Mesenchymal stem cell (in vitro differentiated cells and primary cell): ENCODE measurements around the gene SAFB.

Source experiments
- DNase-seq: peaks from one replicate; pipeline ENCODE4 v3.0.0-alpha.2; 2013
- H2AFZ ChIP-seq: one replicate; pipeline ENCODE4 v1.6.1; 2013; ENCODE audit warnings: low read depth, mild to moderate bottlenecking, control low read depth, inconsistent platforms, low read length, moderate library complexity
- H2AK5ac ChIP-seq: 2 replicates; pipeline ENCODE4 v1.6.1; 2013; ENCODE audit warnings: low read length, moderate library complexity, mild to moderate bottlenecking, inconsistent platforms; ENCODE audit not compliant: severe bottlenecking
- H2BK120ac ChIP-seq: one replicate; pipeline ENCODE4 v1.6.1; 2013; ENCODE audit warnings: low read depth, mild to moderate bottlenecking, inconsistent platforms, low read length, moderate library complexity
- H2BK12ac ChIP-seq, 2 experiments: one replicate each; pipeline ENCODE4 v1.6.1; 2013; ENCODE audit warnings: inconsistent platforms in 2 of 2, low read length in 2 of 2, mild to moderate bottlenecking in 2 of 2, moderate library complexity in 2 of 2, control low read depth in 1 of 2
- H2BK15ac ChIP-seq: one replicate; pipeline ENCODE4 v1.6.1; 2013; ENCODE audit warnings: mild to moderate bottlenecking, low read depth, inconsistent platforms; ENCODE audit not compliant: poor library complexity, severe bottlenecking
- H2BK5ac ChIP-seq: 2 replicates; pipeline ENCODE4 v1.6.1; 2013; ENCODE audit warnings: low read depth, mild to moderate bottlenecking, low read length, control low read depth, inconsistent platforms; ENCODE audit not compliant: poor library complexity, severe bottlenecking
- H3K14ac ChIP-seq, 2 experiments: one replicate each; pipeline ENCODE4 v1.6.1; 2013; ENCODE audit warnings: inconsistent platforms in 2 of 2, low read length in 2 of 2, control low read depth in 1 of 2, mild to moderate bottlenecking in 1 of 2, moderate library complexity in 1 of 2
- H3K18ac ChIP-seq, 2 experiments: one replicate each; pipeline ENCODE4 v1.6.1; 2013; ENCODE audit warnings: inconsistent platforms in 2 of 2, low read length in 2 of 2, control low read depth in 1 of 2, low read depth in 1 of 2, mild to moderate bottlenecking in 1 of 2
- H3K23ac ChIP-seq, 2 experiments: one replicate each; pipeline ENCODE4 v1.6.1; 2013; ENCODE audit warnings: inconsistent platforms in 2 of 2, low read length in 2 of 2, mild to moderate bottlenecking in 2 of 2, moderate library complexity in 2 of 2, control low read depth in 1 of 2
- H3K27ac ChIP-seq: 2 replicates; pipeline ENCODE4 v1.5.1; 2013; ENCODE audit warnings: mild to moderate bottlenecking, moderate library complexity, low read length, control low read depth, inconsistent platforms; ENCODE audit not compliant: poor library complexity, severe bottlenecking
- H3K27me3 ChIP-seq, 2 experiments: 2 replicates each; pipeline versions ENCODE4 v1.6.1 to v1.7.0; 2013; ENCODE audit warnings: low read length in 2 of 2, mild to moderate bottlenecking in 2 of 2, moderate library complexity in 2 of 2, control low read depth in 1 of 2, inconsistent platforms in 1 of 2; ENCODE audit not compliant: control insufficient read depth in 1 of 2, insufficient read depth in 1 of 2
- H3K36me3 ChIP-seq, 2 experiments: 2 replicates each; pipeline versions ENCODE4 v1.6.1 to v1.7.0; 2013; ENCODE audit warnings: low read length in 2 of 2, control low read depth in 1 of 2, inconsistent platforms in 1 of 2, low read depth in 1 of 2, mild to moderate bottlenecking in 1 of 2; ENCODE audit not compliant: insufficient read depth in 2 of 2, control insufficient read depth in 1 of 2
- H3K4ac ChIP-seq, 2 experiments: one replicate each; pipeline ENCODE4 v1.6.1; 2013; ENCODE audit warnings: inconsistent platforms in 2 of 2, low read length in 2 of 2, mild to moderate bottlenecking in 2 of 2, moderate library complexity in 2 of 2, control low read depth in 1 of 2, low read depth in 1 of 2
- H3K4me1 ChIP-seq: 2 replicates; pipeline ENCODE4 v1.6.1; 2013; ENCODE audit warnings: low read depth, low read length, control low read depth; ENCODE audit not compliant: control insufficient read depth, insufficient read depth
- H3K4me2 ChIP-seq: 2 replicates; pipeline ENCODE4 v1.6.1; 2013; ENCODE audit warnings: low read length, mild to moderate bottlenecking, inconsistent platforms; ENCODE audit not compliant: poor library complexity, severe bottlenecking
- H3K4me3 ChIP-seq, 2 experiments: 2 replicates each; pipeline versions ENCODE4 v1.5.1 to v1.7.0; 2013; ENCODE audit warnings: low read length in 2 of 2, mild to moderate bottlenecking in 2 of 2, control low read depth in 1 of 2, low read depth in 1 of 2; ENCODE audit not compliant: insufficient read depth in 1 of 2
- H3K79me1 ChIP-seq: replicated peaks from 2 replicates; pipeline ENCODE4 v1.6.1; 2013; ENCODE audit warnings: mild to moderate bottlenecking, control low read depth, low read length, inconsistent platforms; ENCODE audit not compliant: poor library complexity, severe bottlenecking
- H3K9ac ChIP-seq: 2 replicates; pipeline ENCODE4 v1.7.0; 2013; ENCODE audit warnings: mild to moderate bottlenecking, low read length, moderate library complexity
- H3K9me3 ChIP-seq: 2 replicates; pipeline ENCODE4 v1.7.0; 2013; ENCODE audit warnings: mild to moderate bottlenecking, low read length; ENCODE audit not compliant: control insufficient read depth
- H4K8ac ChIP-seq: one replicate; pipeline ENCODE4 v1.6.1; 2013; ENCODE audit warnings: inconsistent platforms, mild to moderate bottlenecking, low read length, moderate library complexity
- H4K91ac ChIP-seq: one replicate; pipeline ENCODE4 v1.6.1; 2013; ENCODE audit warnings: mild to moderate bottlenecking, low read length, inconsistent platforms
- WGBS: methylation state at CpG from one replicate; pipeline ENCODE4 v1.1.7; 2013; ENCODE audit warnings: mixed read lengths; 5-methylcytosine and 5-hydroxymethylcytosine counted together

The SAFB gene

DNA sequence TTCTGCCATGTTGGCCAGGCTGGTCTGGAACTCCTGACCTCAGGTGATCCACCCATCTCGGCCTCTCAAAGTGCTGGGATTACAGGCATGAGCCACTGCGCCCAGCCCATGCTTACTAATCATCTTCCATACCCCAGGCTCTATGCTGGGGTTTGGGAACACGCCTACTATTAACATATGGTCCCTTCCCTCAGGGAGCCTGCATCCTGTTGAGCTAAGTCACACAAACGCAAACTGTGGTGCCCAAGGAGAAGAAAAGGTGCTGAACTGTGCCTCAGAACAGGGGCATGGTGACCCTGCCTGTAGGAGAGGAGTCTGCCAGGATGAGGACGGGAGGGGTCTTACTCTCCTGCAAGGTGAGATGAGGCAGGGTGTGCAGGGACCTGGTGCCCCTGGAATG, 51.8 kb downstream of the SAFB start:
- peak overlapping the region; percentile 5 for H4K91ac ChIP-seq
- H3K9me3 ChIP-seq, result no peaks in the 10 kb centered on the region
- no peak for DNase-seq
- H3K18ac ChIP-seq, result no peak overlapping the region
- peaks cover 19 to 45% of the 10 kb centered on the region in 2 experiments for H3K36me3 ChIP-seq
- H3K27me3 ChIP-seq, result no peaks in the 10 kb centered on the region
- no peak overlapping the region for H2AFZ ChIP-seq
- no peak overlapping the region for H2BK5ac ChIP-seq
- 86% methylated on average over 5 of the region's 5 CpGs for WGBS
- H3K79me1 ChIP-seq, result peaks cover 15% of the 10 kb centered on the region
- no peak overlapping the region for H4K8ac ChIP-seq
- H3K4me2 ChIP-seq, result no peak overlapping the region
- H3K14ac ChIP-seq, result no peak overlapping the region
- H3K9ac ChIP-seq, result no peak overlapping the region
- no peak overlapping the region for H2BK12ac ChIP-seq
- no peak overlapping the region for H3K4me3 ChIP-seq
- no peak overlapping the region for H2AK5ac ChIP-seq
- no peak overlapping the region for H3K27ac ChIP-seq
- peaks cover 8% of the 10 kb centered on the region for H3K4me1 ChIP-seq
- H2BK15ac ChIP-seq, result no peak overlapping the region
- no peak overlapping the region for H2BK120ac ChIP-seq
- no peak overlapping the region for H3K23ac ChIP-seq
- no peak overlapping the region for H3K4ac ChIP-seq

- DNase-seq, result no peak
- H2BK120ac ChIP-seq, result no peak overlapping the region
- no peak overlapping the region for H4K8ac ChIP-seq
- H2AK5ac ChIP-seq, result no peak overlapping the region
- H3K4me1 ChIP-seq, result peaks cover 13% of the 10 kb centered on the region
- peak overlapping the region; percentile 78 for H4K91ac ChIP-seq
- no peak overlapping the region for H3K4me3 ChIP-seq
- no peaks in the 10 kb centered on the region for H3K27me3 ChIP-seq
- H3K18ac ChIP-seq, result no peak overlapping the region
- peaks cover 14 to 39% of the 10 kb centered on the region in 2 experiments for H3K36me3 ChIP-seq
- no peak overlapping the region for H3K4ac ChIP-seq
- no peaks in the 10 kb centered on the region for H3K9me3 ChIP-seq
- no peak overlapping the region for H2BK5ac ChIP-seq
- no peak overlapping the region for H3K4me2 ChIP-seq
- no peak overlapping the region for H2AFZ ChIP-seq
- peaks cover 19% of the 10 kb centered on the region for H3K79me1 ChIP-seq
- no peak overlapping the region for H3K9ac ChIP-seq
- no peak overlapping the region for H3K27ac ChIP-seq
- WGBS, result 94% methylated on average over 15 of the region's 17 CpGs
- H2BK12ac ChIP-seq, result peak overlapping the region in 1 of 2 experiments; percentile 21
- no peak overlapping the region for H2BK15ac ChIP-seq
- H3K14ac ChIP-seq, result no peak overlapping the region
- no peak overlapping the region for H3K23ac ChIP-seq
Measured at GRCh38 chr19:5676105-5676771, 53.4 kb downstream of the SAFB start.

- H3K27me3 ChIP-seq, result no peaks in the 10 kb centered on the region
- no peak overlapping the region for H3K4ac ChIP-seq
- H2AFZ ChIP-seq, result no peak overlapping the region
- H4K8ac ChIP-seq, result no peak overlapping the region
- peaks cover 18% of the 10 kb centered on the region for H3K4me1 ChIP-seq
- H3K27ac ChIP-seq, result no peak overlapping the region
- H3K9me3 ChIP-seq, result no peaks in the 10 kb centered on the region
- no peak overlapping the region for H3K14ac ChIP-seq
- no peak overlapping the region for H2BK5ac ChIP-seq
- H3K79me1 ChIP-seq, result peaks cover 20% of the 10 kb centered on the region
- DNase-seq, result no peak
- H3K4me3 ChIP-seq, result no peak overlapping the region
- H2AK5ac ChIP-seq, result no peak overlapping the region
- H2BK120ac ChIP-seq, result no peak overlapping the region
- no peak overlapping the region for H3K4me2 ChIP-seq
- H3K18ac ChIP-seq, result no peak overlapping the region
- no peak overlapping the region for H3K9ac ChIP-seq
- H3K36me3 ChIP-seq, result peaks cover 9 to 34% of the 10 kb centered on the region in 2 experiments
- no peak overlapping the region for H2BK12ac ChIP-seq
- no peak overlapping the region for H4K91ac ChIP-seq
- H3K23ac ChIP-seq, result no peak overlapping the region
- no peak overlapping the region for H2BK15ac ChIP-seq
- 92% methylated on average over 13 of the region's 13 CpGs for WGBS
Measured at GRCh38 chr19:5676772-5677105, 53.9 kb downstream of the SAFB start.

DNA sequence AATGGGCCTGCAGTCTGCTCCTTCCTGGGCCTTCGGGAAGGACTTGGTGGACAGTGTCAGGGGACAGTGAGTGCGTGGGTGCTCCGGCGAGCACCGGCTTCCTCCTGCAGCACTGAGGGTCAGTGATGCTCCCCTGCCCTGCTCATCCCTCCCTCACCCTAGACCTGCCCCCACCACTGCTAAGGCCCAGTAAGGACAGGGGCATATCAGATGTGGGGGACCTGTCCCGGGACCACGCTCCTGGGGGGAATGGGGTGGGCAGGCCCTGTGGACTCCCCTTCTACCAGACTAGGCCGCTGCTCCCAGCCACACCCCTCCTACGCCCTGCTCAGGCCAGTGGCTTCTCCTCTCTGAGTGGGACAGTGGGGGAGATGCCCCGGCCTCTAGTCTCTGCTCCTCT, 54.3 kb downstream of the SAFB start:
- 92% methylated on average over 9 of the region's 10 CpGs for WGBS
- Histone ChIP-seq H3K4me1 (peaks cover 21% of the 10 kb centered on the region), H2BK120ac (no peak overlapping the region)

More for the DNA sequence above, 54.3 kb downstream of the SAFB start:
- no peak overlapping the region for H3K4me2 ChIP-seq
- no peak overlapping the region for H3K14ac ChIP-seq
- no peak overlapping the region for H3K23ac ChIP-seq
- no peak overlapping the region for H2BK5ac ChIP-seq
- H2AK5ac ChIP-seq, result no peak overlapping the region
- no peaks in the 10 kb centered on the region for H3K27me3 ChIP-seq
- H4K91ac ChIP-seq, result no peak overlapping the region
- no peak overlapping the region for H3K27ac ChIP-seq
- H2BK15ac ChIP-seq, result no peak overlapping the region
- no peak for DNase-seq
- H3K9ac ChIP-seq, result no peak overlapping the region
- no peak overlapping the region for H2BK12ac ChIP-seq
- H4K8ac ChIP-seq, result no peak overlapping the region
- peaks cover 24% of the 10 kb centered on the region for H3K79me1 ChIP-seq
- no peak overlapping the region for H3K18ac ChIP-seq
- H3K4me3 ChIP-seq, result no peak overlapping the region
- no peaks in the 10 kb centered on the region for H3K9me3 ChIP-seq
- H3K4ac ChIP-seq, result no peak overlapping the region
- H2AFZ ChIP-seq, result no peak overlapping the region
- peaks cover 5 to 30% of the 10 kb centered on the region in 2 experiments for H3K36me3 ChIP-seq
